GM23248 (cell line): Measurements from ENCODE around the gene CUX1.

ENCODE experiments used
- EZH2 ChIP-seq: fragments of 200-600 bp; sonication (generic); IDR thresholded peaks from 2 replicates; pipeline ENCODE4 v1.6.1; 2018; ENCODE audit warnings: antibody characterized with exemption, mild to moderate bottlenecking; ENCODE audit not compliant: insufficient read depth, poor library complexity, severe bottlenecking
- EZH2phosphoT487 ChIP-seq: fragments of 200-600 bp; sonication (generic); IDR thresholded peaks from 2 replicates; pipeline ENCODE4 v1.6.1; 2018; ENCODE audit warnings: antibody characterized with exemption, moderate library complexity, mild to moderate bottlenecking, low read depth; ENCODE audit not compliant: insufficient read depth

DNA sequence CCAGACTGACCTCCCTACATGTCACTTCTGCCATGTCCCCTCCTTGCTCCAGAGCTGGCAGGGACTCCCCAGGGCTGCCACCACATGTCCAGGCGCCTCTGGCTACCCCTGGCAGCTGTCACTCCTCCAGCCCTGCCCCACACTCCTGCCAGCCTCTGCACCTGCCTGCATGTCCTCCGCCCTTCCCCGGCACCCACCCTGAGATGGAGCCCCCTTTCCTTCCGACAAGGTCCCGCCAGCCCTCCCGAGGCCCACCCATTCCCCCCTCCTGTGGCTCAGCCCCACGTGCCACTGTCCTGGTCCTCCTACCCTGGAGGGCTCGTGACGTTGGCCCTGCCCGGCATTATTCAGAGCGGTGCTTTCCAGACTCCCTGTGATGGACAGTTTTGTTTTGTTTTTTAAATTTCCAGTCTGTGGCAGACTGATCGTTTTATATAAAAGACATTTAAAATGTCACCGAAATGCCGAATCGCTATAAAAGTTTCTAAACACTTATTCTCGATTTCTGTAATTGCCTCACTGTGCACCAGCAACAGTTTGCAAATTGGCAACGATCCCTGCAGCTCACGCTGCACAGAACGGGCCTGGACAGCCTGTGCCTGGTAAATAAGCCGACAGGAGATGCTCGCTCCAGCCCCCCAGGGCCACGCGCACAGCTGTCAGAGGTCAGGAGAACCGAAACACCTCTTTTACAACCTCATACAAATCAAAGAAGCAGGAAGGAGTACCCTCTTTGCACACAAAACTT, 358.2 kb downstream of the CUX1 start:
- TF ChIP-seq EZH2 = no peak
- TF ChIP-seq EZH2phosphoT487 = no peak
